Loucy (cell line): ENCODE results near the gene SPATS2.

ENCODE experiments used
- H2AFZ ChIP-seq: fragments of 200-600 bp; sonication (generic); 2 replicates; pipeline ENCODE4 v1.6.0; 2016; ENCODE audit warnings: antibody characterized with exemption, mild to moderate bottlenecking, low read length, moderate library complexity
- H3F3A ChIP-seq: fragments of 200-600 bp; 2 replicates; pipeline ENCODE4 v1.6.0; 2016; ENCODE audit warnings: antibody characterized with exemption, low read depth, mild to moderate bottlenecking
- H3K27me3 ChIP-seq: fragments of 200-600 bp; sonication (generic); 2 replicates; pipeline ENCODE4 v1.6.1; 2014; ENCODE audit warnings: low read length, mild to moderate bottlenecking; ENCODE audit not compliant: insufficient read depth, poor library complexity, severe bottlenecking
- H3K36me3 ChIP-seq: fragments of 200-600 bp; sonication (generic); 2 replicates; pipeline ENCODE4 v1.6.1; 2016; ENCODE audit warnings: low read length; ENCODE audit not compliant: insufficient read depth
- H3K4me1 ChIP-seq: fragments of 200-600 bp; sonication (generic); 2 replicates; pipeline ENCODE4 v1.5.1; 2014; ENCODE audit warnings: low read length, mild to moderate bottlenecking; ENCODE audit not compliant: insufficient read depth, poor library complexity, severe bottlenecking
- H3K4me2 ChIP-seq: fragments of 200-600 bp; sonication (generic); 2 replicates; pipeline ENCODE4 v1.6.0; 2014; ENCODE audit warnings: antibody characterized with exemption, low read length, low read depth, mild to moderate bottlenecking; ENCODE audit not compliant: poor library complexity, severe bottlenecking
- H3K4me3 ChIP-seq: fragments of 200-600 bp; sonication (generic); 2 replicates; pipeline ENCODE4 v1.5.1; 2014; ENCODE audit warnings: low read length, mild to moderate bottlenecking, mixed read lengths; ENCODE audit not compliant: poor library complexity, severe bottlenecking
- H3K79me2 ChIP-seq: fragments of 200-600 bp; sonication (generic); 2 replicates; pipeline ENCODE4 v1.6.1; 2014; ENCODE audit warnings: low read length; ENCODE audit not compliant: insufficient read depth
- H3K9ac ChIP-seq: fragments of 200-600 bp; sonication (generic); 2 replicates; pipeline ENCODE4 v1.6.0; 2014; ENCODE audit warnings: mild to moderate bottlenecking, low read depth, low read length, moderate library complexity; ENCODE audit not compliant: poor library complexity, severe bottlenecking
- H3K9me2 ChIP-seq: fragments of 200-600 bp; sonication (generic); replicated peaks from 2 replicates; pipeline ENCODE4 v1.6.1; 2016; ENCODE audit warnings: low read depth, low read length, mixed read lengths
- H3K9me3 ChIP-seq: fragments of 200-600 bp; sonication (generic); 2 replicates; pipeline ENCODE4 v1.6.1; 2014; ENCODE audit warnings: mild to moderate bottlenecking, antibody characterized with exemption, low read length, low read depth; ENCODE audit not compliant: insufficient read depth
- H4K20me1 ChIP-seq: fragments of 200-600 bp; sonication (generic); 2 replicates; pipeline ENCODE4 v1.6.0; 2014; ENCODE audit warnings: antibody characterized with exemption, low read length, mild to moderate bottlenecking; ENCODE audit not compliant: insufficient read depth, poor library complexity, severe bottlenecking
- EZH2phosphoT487 ChIP-seq: fragments of 200-600 bp; IDR thresholded peaks from 2 replicates; pipeline ENCODE4 v1.6.1; 2018; ENCODE audit warnings: antibody characterized with exemption, mild to moderate bottlenecking, moderate library complexity, borderline replicate concordance
- TF ChIP-seq, protein P1 (sequence below): fragments of 200-600 bp; sonication (generic); conservative IDR thresholded peaks from 2 replicates; pipeline ENCODE4 v1.5.1; 2014; ENCODE audit warnings: mild to moderate bottlenecking, antibody characterized with exemption, low read length

Gene SPATS2

DNA sequence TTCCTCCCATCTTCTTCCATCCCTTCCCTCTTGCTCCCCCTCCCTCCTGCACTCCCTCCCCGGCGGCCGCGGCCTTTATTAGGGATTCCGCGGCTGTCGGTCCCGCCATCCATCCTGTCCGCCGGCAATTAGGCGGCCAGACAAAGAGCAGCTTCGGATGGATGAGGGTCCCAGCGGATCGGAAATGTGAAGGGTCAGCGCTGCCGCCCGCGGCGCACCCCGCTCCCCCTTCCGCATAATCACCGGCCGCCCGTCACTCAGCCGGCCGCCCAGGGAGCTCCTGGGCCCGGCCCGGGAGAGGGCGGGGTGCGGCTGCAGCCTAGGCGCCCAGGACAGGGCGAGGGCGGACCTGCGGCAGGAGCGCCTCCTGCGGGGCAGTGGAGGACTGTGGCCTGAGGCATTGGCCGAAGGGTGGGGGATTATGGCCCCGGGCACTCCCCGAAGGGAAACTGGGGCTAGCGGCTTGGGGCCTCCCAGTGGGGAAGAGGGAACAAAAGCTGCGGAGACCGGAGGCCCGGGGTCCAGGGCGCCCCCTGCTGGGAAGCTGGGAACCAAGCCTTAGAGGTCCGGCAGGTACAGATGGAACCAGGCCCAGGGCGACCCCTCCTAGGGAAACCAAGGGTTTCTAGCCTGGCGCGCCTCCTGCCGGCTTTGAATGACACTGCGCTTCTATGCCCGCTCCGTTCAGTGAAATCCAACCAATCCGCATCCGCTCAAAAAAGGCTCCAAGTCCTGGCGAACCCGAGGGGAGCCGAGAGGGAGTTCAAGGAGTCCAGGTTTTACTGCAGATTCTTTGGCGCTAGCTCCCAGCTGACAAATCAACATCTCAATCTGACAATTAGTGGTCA lies 25.0 kb upstream of the SPATS2 start:
- no peak overlapping the region for H2AFZ ChIP-seq
- H4K20me1 ChIP-seq = no peaks in the 10 kb centered on the region
- H3K27me3 ChIP-seq = no peaks in the 10 kb centered on the region
- no peak overlapping the region for H3K4me2 ChIP-seq
- H3K9ac ChIP-seq = no peak overlapping the region
- no peak overlapping the region for H3K4me3 ChIP-seq
- TF ChIP-seq EZH2phosphoT487 = no peak
- TF ChIP-seq, protein P1, sequence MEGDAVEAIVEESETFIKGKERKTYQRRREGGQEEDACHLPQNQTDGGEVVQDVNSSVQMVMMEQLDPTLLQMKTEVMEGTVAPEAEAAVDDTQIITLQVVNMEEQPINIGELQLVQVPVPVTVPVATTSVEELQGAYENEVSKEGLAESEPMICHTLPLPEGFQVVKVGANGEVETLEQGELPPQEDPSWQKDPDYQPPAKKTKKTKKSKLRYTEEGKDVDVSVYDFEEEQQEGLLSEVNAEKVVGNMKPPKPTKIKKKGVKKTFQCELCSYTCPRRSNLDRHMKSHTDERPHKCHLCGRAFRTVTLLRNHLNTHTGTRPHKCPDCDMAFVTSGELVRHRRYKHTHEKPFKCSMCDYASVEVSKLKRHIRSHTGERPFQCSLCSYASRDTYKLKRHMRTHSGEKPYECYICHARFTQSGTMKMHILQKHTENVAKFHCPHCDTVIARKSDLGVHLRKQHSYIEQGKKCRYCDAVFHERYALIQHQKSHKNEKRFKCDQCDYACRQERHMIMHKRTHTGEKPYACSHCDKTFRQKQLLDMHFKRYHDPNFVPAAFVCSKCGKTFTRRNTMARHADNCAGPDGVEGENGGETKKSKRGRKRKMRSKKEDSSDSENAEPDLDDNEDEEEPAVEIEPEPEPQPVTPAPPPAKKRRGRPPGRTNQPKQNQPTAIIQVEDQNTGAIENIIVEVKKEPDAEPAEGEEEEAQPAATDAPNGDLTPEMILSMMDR = peak; percentile 84
- peaks cover 15% of the 10 kb centered on the region for H3K4me1 ChIP-seq
- no peaks in the 10 kb centered on the region for H3K9me3 ChIP-seq
- no peaks in the 10 kb centered on the region for H3F3A ChIP-seq
- no peaks in the 10 kb centered on the region for H3K79me2 ChIP-seq
- no peaks in the 10 kb centered on the region for H3K9me2 ChIP-seq
- H3K36me3 ChIP-seq = no peaks in the 10 kb centered on the region

- Histone ChIP-seq H3K79me2 (no peaks in the 10 kb centered on the region), H3K4me1 (peaks cover 9% of the 10 kb centered on the region), H3K9ac (no peak overlapping the region), H2AFZ (no peak overlapping the region), H3K4me2 (no peak overlapping the region), H3K36me3 (no peaks in the 10 kb centered on the region), H4K20me1 (no peaks in the 10 kb centered on the region), H3K9me2 (no peaks in the 10 kb centered on the region), H3K9me3 (no peaks in the 10 kb centered on the region), H3F3A (no peaks in the 10 kb centered on the region), H3K4me3 (no peak overlapping the region), H3K27me3 (no peaks in the 10 kb centered on the region)
- TF ChIP-seq EZH2phosphoT487 = no peak
- TF ChIP-seq, protein P1 = no peak
Measured at GRCh38 chr12:49342914-49343731, 24.1 kb upstream of the SPATS2 start.

DNA sequence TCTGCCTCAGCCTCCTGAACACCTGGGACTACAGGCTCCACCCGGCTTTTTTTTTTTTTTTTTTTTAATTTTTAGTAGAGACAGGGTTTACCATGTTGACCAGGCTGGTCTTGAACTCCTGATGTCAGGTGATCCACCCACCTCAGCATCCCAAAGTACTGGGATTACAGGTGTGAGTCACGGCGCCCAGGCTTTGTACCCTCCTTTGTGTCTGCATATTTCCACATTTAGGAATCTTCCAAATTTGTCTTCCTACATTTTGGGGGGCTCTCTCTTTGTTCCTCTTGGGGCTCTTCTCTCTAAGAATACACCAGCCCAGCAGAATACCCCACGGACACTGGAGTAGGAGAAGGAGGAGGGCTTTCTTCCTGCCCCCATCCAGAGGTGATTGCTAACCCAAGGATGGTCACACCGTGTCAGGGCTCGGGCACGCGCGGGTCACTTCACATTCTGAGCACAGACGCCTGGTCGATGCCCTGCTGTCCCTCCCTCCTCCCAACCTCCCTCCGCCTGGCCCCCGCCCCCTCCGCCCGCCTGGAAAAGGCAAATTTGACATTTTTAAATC lies 22.7 kb upstream of the SPATS2 start:
- Histone ChIP-seq H3K4me1 (peaks cover 5% of the 10 kb centered on the region), H3K9ac (no peak overlapping the region), H3K79me2 (no peaks in the 10 kb centered on the region), H4K20me1 (no peaks in the 10 kb centered on the region), H3K9me2 (no peaks in the 10 kb centered on the region), H3K27me3 (no peaks in the 10 kb centered on the region), H3F3A (no peaks in the 10 kb centered on the region), H3K36me3 (no peaks in the 10 kb centered on the region), H2AFZ (no peak overlapping the region), H3K4me3 (no peak overlapping the region), H3K9me3 (no peaks in the 10 kb centered on the region), H3K4me2 (no peak overlapping the region)
- TF ChIP-seq EZH2phosphoT487 = no peak
- TF ChIP-seq, protein P1 = no peak
